ENCODE results near the gene FIGN. TPM values are rescaled to one million over a fixed set of nuclear protein-coding genes. Genes with fewer than 3 reads are reported as not detected.

FIGN gene
- total and polyA plus RNA-seq, 2 of the 8 experiments (the other 6 are each of a cell fraction or from before 2014, with no cell fraction given) = 5.0 to 22.8 TPM

GRCh38 chr2:163633291-163633690, 102.5 kb downstream of the FIGN start:
- Histone ChIP-seq H3K9ac (replicated peaks in 1 of 4; ENCODE audit: extremely low read depth in 1 of 4, low read depth in 3 of 4, low read length in 3 of 4) (no peak overlapping the region), H3K18ac (ENCODE audit: extremely low read depth, low read length) (no peak overlapping the region), H3K56ac (replicated peaks; ENCODE audit: insufficient read length, low read depth, low read length) (no peak overlapping the region), H2BK15ac (ENCODE audit: low read length) (no peak overlapping the region), H3K36me3 (ENCODE audit: control insufficient read depth in 2 of 4, insufficient read depth in 4 of 4, low read length in 3 of 4) (no peaks in the 10 kb centered on the region), H4K8ac (ENCODE audit: extremely low read depth, insufficient read depth, low read length) (no peak overlapping the region), H3K27me3 (replicated peaks in 1 of 4; ENCODE audit: control insufficient read depth in 3 of 4, extremely low read depth in 1 of 4, insufficient read depth in 3 of 4, low read length in 3 of 4) (no peaks in the 10 kb centered on the region), H2AFZ (ENCODE audit: low read length) (no peak overlapping the region), H3K4me2 (ENCODE audit: insufficient read depth in 1 of 2, low read depth in 2 of 2, low read length in 2 of 2) (no peak overlapping the region), H2BK5ac (ENCODE audit: low read depth, low read length) (no peak overlapping the region), H3K79me1 (ENCODE audit: low read depth, low read length) (no peaks in the 10 kb centered on the region), H3K4ac (replicated peaks; ENCODE audit: insufficient read length, low read depth, low read length) (no peak overlapping the region), H4K20me1 (replicated peaks in 1 of 2; ENCODE audit: control insufficient read depth in 1 of 2, insufficient read depth in 2 of 2, low read length in 2 of 2) (no peaks in the 10 kb centered on the region), H3K4me1 (replicated peaks in 1 of 4; ENCODE audit: control insufficient read depth in 3 of 4, insufficient read depth in 4 of 4, low read length in 3 of 4) (peaks cover 0 to 3% (median 0%) of the 10 kb centered on the region in 4 experiments; a peak in 1 of 7 replicates), H4K91ac (replicated peaks; ENCODE audit: insufficient read length, low read length) (no peak overlapping the region), H3K27ac (ENCODE audit: low read depth, low read length) (no peak overlapping the region), H3K79me2 (ENCODE audit: control insufficient read depth in 1 of 2, insufficient read depth in 2 of 2, low read length in 2 of 2) (no peaks in the 10 kb centered on the region), H2BK120ac (replicated peaks; ENCODE audit: low read depth, low read length) (no peak overlapping the region), H2BK20ac (ENCODE audit: low read length) (no peak overlapping the region), H4K5ac (ENCODE audit: insufficient read length, low read depth, low read length) (no peak overlapping the region), H3K23ac (ENCODE audit: insufficient read length) (no peak overlapping the region), H2BK12ac (ENCODE audit: low read depth, low read length) (no peak overlapping the region), H2AK5ac (ENCODE audit: low read depth, low read length) (no peak overlapping the region), H3K9me3 (ENCODE audit: insufficient read depth in 2 of 2, low read depth in 1 of 2, low read length in 1 of 2) (no peaks in the 10 kb centered on the region), H3K4me3 (ENCODE audit: extremely low read depth in 1 of 4, insufficient read depth in 2 of 4, low read depth in 3 of 4, low read length in 4 of 4) (no peak overlapping the region), H3K14ac (ENCODE audit: insufficient read length) (no peak overlapping the region), H3K23me2 (ENCODE audit: low read depth, low read length) (no peaks in the 10 kb centered on the region; the same call in 1 of the 2 replicates)
- WGBS, 2 experiments (ENCODE audit: extremely low coverage in 1 of 2, insufficient coverage in 1 of 2, insufficient read length in 1 of 2, insufficient replicate concordance in 2 of 2, low coverage in 1 of 2, low lambda C conversion rate in 2 of 2, missing lambda C conversion rate in 1 of 2) = 92% methylated on average over 5 of the region's 5 CpGs; no CpG with 5 or more reads in 1 of the 2 experiments
- POLR2A ChIA-PET (ENCODE audit: partially characterized antibody) = interaction anchor here (1.5 kb wide), 1 partner anchor 12 kb away, joined by 3 read pairs; no protein-coding TSS in a partner anchor
- CTCF ChIA-PET (ENCODE audit: partially characterized antibody) = interaction anchor here (0.6 to 1.6 kb wide), 5 partner anchors 8 to 246 kb away, joined by 3 to 4 read pairs (median 3); no protein-coding TSS in a partner anchor
- DNase-seq (ENCODE audit: low read depth in 1 of 2, low spot score in 2 of 2) = no peak
- FAIRE-seq = no peak
- TF ChIP-seq CEBPB (IDR thresholded peaks at IDR 0.05; ENCODE audit: low read depth, low read length) = no peak
- no peak for TF ChIP-seq E2F6 (IDR thresholded peaks at IDR 0.05)
- no peak for TF ChIP-seq RFX5 (IDR thresholded peaks at IDR 0.05; ENCODE audit: borderline replicate concordance, low read depth, low read length)
- TF ChIP-seq CBX5 (IDR thresholded peaks at IDR 0.05; ENCODE audit: low read depth, low read length) = no peak
- TF ChIP-seq YY1 (IDR thresholded peaks at IDR 0.05; ENCODE audit: low read depth, low read length) = no peak
- no peak for TF ChIP-seq SAP30 (IDR thresholded peaks at IDR 0.05; ENCODE audit: insufficient read depth, insufficient replicate concordance, low read length)
- TF ChIP-seq EP300 (IDR thresholded peaks at IDR 0.05; ENCODE audit: borderline replicate concordance in 1 of 2, low read depth in 2 of 2, low read length in 2 of 2) = no peak
- no peak for TF ChIP-seq ATF2 (IDR thresholded peaks at IDR 0.05; ENCODE audit: low read length)
- no peak for TF ChIP-seq GABPA (IDR thresholded peaks at IDR 0.05; ENCODE audit: borderline replicate concordance, insufficient read depth, low read length)
- TF ChIP-seq SUZ12 (IDR thresholded peaks at IDR 0.05; ENCODE audit: low read length) = no peak
- no peak for TF ChIP-seq TEAD4 (IDR thresholded peaks at IDR 0.05; ENCODE audit: low read depth, low read length)

Measured in H1 (cell line).